PC-3 (cell line): Measurements from ENCODE around the gene JMJD7. TPM values are rescaled to one million over a fixed set of nuclear protein-coding genes. Genes with fewer than 3 reads are reported as not detected.

Source experiments
- ATAC-seq: fragments of 200-7000 bp; cut with Tn5 transposase; 2 replicates; pipeline ENCODE4 v1.9.1; 2020; ENCODE audit warnings: mild to moderate bottlenecking, moderate library complexity
- BruUV-seq: library from RNA; stranded (reverse); fragments of 400-500 nt; replicated peaks from 2 replicates; lab custom pipeline; 2021; lab: Mats Ljungman, UMichigan
- CTCF ChIA-PET: fragments of 300-600 bp; sonication (Branson Sonifier 250); formaldehyde crosslinking; loops from one replicate; lab custom pipeline; 2022; ENCODE audit warnings: antibody characterized with exemption; lab: Charles Lee
- POLR2A ChIA-PET: fragments of 300-600 bp; sonication (Branson Sonifier 250); formaldehyde crosslinking; loops from one replicate; lab custom pipeline; 2022; ENCODE audit warnings: antibody characterized with exemption; ENCODE audit not compliant: unreplicated experiment; lab: Charles Lee
- DNase-seq: peaks from one replicate; pipeline ENCODE4 v3.0.0-alpha.2; 2015
- H2AFZ ChIP-seq: fragments of 300-600 bp; sonication (generic); 2 replicates; pipeline ENCODE4 v1.6.0; 2016; ENCODE audit warnings: antibody characterized with exemption, low read length
- H3F3A ChIP-seq: fragments of 300-600 bp; sonication (generic); one replicate; pipeline ENCODE4 v1.6.0; 2017; ENCODE audit warnings: antibody characterized with exemption, low read length, control low read depth, mild to moderate bottlenecking; ENCODE audit not compliant: unreplicated experiment
- H3K27ac ChIP-seq: fragments of 300-600 bp; sonication (generic); 2 replicates; pipeline ENCODE4 v1.5.1; 2016; ENCODE audit warnings: mild to moderate bottlenecking, low read length
- H3K27me3 ChIP-seq: fragments of 300-600 bp; sonication (generic); 2 replicates; pipeline ENCODE4 v1.6.1; 2016; ENCODE audit warnings: low read length, mixed read lengths
- H3K36me3 ChIP-seq: fragments of 300-600 bp; sonication (generic); 2 replicates; pipeline ENCODE4 v1.6.1; 2016; ENCODE audit warnings: low read depth, mixed run types, low read length, mixed read lengths
- H3K4me1 ChIP-seq: fragments of 300-600 bp; sonication (generic); 2 replicates; pipeline ENCODE4 v1.5.1; 2016; ENCODE audit warnings: low read length; ENCODE audit not compliant: insufficient read depth
- H3K4me2 ChIP-seq: fragments of 300-600 bp; sonication (generic); 2 replicates; pipeline ENCODE4 v1.6.0; 2016; ENCODE audit warnings: low read length
- H3K4me3 ChIP-seq: fragments of 300-600 bp; sonication (generic); 2 replicates; pipeline ENCODE4 v1.5.1; 2016; ENCODE audit warnings: mild to moderate bottlenecking, low read length, mixed read lengths
- H3K79me2 ChIP-seq: fragments of 300-600 bp; sonication (generic); 2 replicates; pipeline ENCODE4 v1.6.1; 2017; ENCODE audit warnings: low read length, mixed read lengths
- H3K9ac ChIP-seq: fragments of 300-600 bp; sonication (generic); 2 replicates; pipeline ENCODE4 v1.6.0; 2016; ENCODE audit warnings: mild to moderate bottlenecking, low read length
- H3K9me2 ChIP-seq: fragments of 300-600 bp; sonication (generic); replicated peaks from 2 replicates; pipeline ENCODE4 v1.6.1; 2016; ENCODE audit warnings: mixed run types, low read length, mixed read lengths
- H3K9me3 ChIP-seq: fragments of 300-600 bp; sonication (generic); 2 replicates; pipeline ENCODE4 v1.6.1; 2016; ENCODE audit warnings: low read length, mixed read lengths
- H4K20me1 ChIP-seq: fragments of 300-600 bp; sonication (generic); 2 replicates; pipeline ENCODE4 v1.6.1; 2016; ENCODE audit warnings: low read length, mixed read lengths
- CTCF ChIP-seq: fragments of 300-600 bp; sonication (generic); conservative IDR thresholded peaks from 2 replicates; pipeline ENCODE4 v1.5.1; 2017; ENCODE audit warnings: antibody characterized with exemption, low read depth, mild to moderate bottlenecking, low read length
- EZH2 ChIP-seq: fragments of 300-600 bp; sonication (generic); IDR thresholded peaks from one replicate; pipeline ENCODE4 v1.6.1; 2017; ENCODE audit warnings: antibody characterized with exemption, mild to moderate bottlenecking, low read length; ENCODE audit not compliant: unreplicated experiment
- EZH2phosphoT487 ChIP-seq: fragments of 300-600 bp; sonication (generic); IDR thresholded peaks from 2 replicates; pipeline ENCODE4 v1.6.1; 2018; ENCODE audit warnings: mild to moderate bottlenecking, antibody characterized with exemption, low read length, borderline replicate concordance
- intact Hi-C: fragments of 100-400 bp; cut with micrococcal nuclease; formaldehyde crosslinking; loops from 2 replicates; pipeline ENCODE4 v1.9.0; 2023
- total RNA-seq: library from RNA; depleted of rRNA; stranded (reverse); fragments of >200 nt; gene quantifications from 2 replicates; pipeline ENCODE4 v1.2.3, GENCODE V29; 2014

JMJD7 gene
- total RNA-seq, 1 experiment from 2014 or later, result 13.7 TPM

- Histone ChIP-seq H3K4me3 (no peak overlapping the region), H3K79me2 (no peaks in the 10 kb centered on the region), H3K9me3 (no peaks in the 10 kb centered on the region), H3K36me3 (no peaks in the 10 kb centered on the region), H3K9me2 (no peaks in the 10 kb centered on the region), H3K4me2 (no peak overlapping the region), H2AFZ (no peak overlapping the region), H4K20me1 (no peaks in the 10 kb centered on the region), H3K9ac (no peak overlapping the region), H3F3A (no peaks in the 10 kb centered on the region), H3K4me1 (no peaks in the 10 kb centered on the region), H3K27me3 (no peaks in the 10 kb centered on the region), H3K27ac (no peak overlapping the region)
- no TSS peak for BruUV-seq
- POLR2A ChIA-PET, result no interaction called here
- DNase-seq (no peak), ATAC-seq (no peak; the same call in 1 of the 2 replicates)
- CTCF ChIA-PET, result no interaction called here
- TF ChIP-seq EZH2phosphoT487 (no peak), CTCF (no peak), EZH2 (no peak)
- intact Hi-C loops, result no loop called here
Measured at GRCh38 chr15:41885321-41885720, 57.4 kb downstream of the JMJD7 start.

- intact Hi-C loops, result no loop called here
- CTCF ChIA-PET, result no interaction called here
- ATAC-seq, result no peak
Measured at GRCh38 chr15:41885841-41886240, 57.9 kb downstream of the JMJD7 start.

GRCh38 chr15:41886741-41887140, 58.8 kb downstream of the JMJD7 start:
- Histone ChIP-seq H3K4me2 (no peak overlapping the region), H3K27me3 (no peaks in the 10 kb centered on the region), H3K36me3 (no peaks in the 10 kb centered on the region), H3K4me3 (no peak overlapping the region), H3K4me1 (no peaks in the 10 kb centered on the region), H3K9me3 (no peaks in the 10 kb centered on the region), H3K9ac (no peak overlapping the region), H2AFZ (no peak overlapping the region), H4K20me1 (no peaks in the 10 kb centered on the region), H3K9me2 (no peaks in the 10 kb centered on the region), H3K27ac (no peak overlapping the region), H3F3A (no peaks in the 10 kb centered on the region), H3K79me2 (no peaks in the 10 kb centered on the region)
- ATAC-seq (no peak), DNase-seq (no peak)
- ChIA-PET CTCF (no interaction called here), POLR2A (no interaction called here)
- no TSS peak for BruUV-seq
- intact Hi-C loops, result no loop called here
- TF ChIP-seq CTCF, result no peak

More at GRCh38 chr15:41885841-41886240, 57.9 kb downstream of the JMJD7 start:
- Histone ChIP-seq H3K4me3 (no peak overlapping the region), H3K9me2 (no peaks in the 10 kb centered on the region), H3K4me2 (no peak overlapping the region), H4K20me1 (no peaks in the 10 kb centered on the region), H3K36me3 (no peaks in the 10 kb centered on the region), H3K4me1 (no peaks in the 10 kb centered on the region), H3K27me3 (no peaks in the 10 kb centered on the region), H3F3A (no peaks in the 10 kb centered on the region), H3K9ac (no peak overlapping the region), H2AFZ (no peak overlapping the region), H3K9me3 (no peaks in the 10 kb centered on the region), H3K79me2 (no peaks in the 10 kb centered on the region), H3K27ac (no peak overlapping the region)
- no TSS peak for BruUV-seq
- TF ChIP-seq CTCF (no peak), EZH2phosphoT487 (no peak)
- POLR2A ChIA-PET, result no interaction called here
- no peak for DNase-seq
